RWPE1 (cell line): ENCODE results near the gene SRSF12.

Experiments used
- CTCF ChIA-PET: fragments of 350-600 bp; sonication (Branson Sonifier 250); formaldehyde crosslinking; extraction: SDS; loops from one replicate; lab custom pipeline; 2021; lab: Yijun Ruan, JAX
- POLR2A ChIA-PET: fragments of 400-600 bp; formaldehyde crosslinking; extraction: SDS; loops from one replicate; lab custom pipeline; 2020; ENCODE audit warnings: antibody characterized with exemption; ENCODE audit not compliant: low non-redundant PET; lab: Yijun Ruan, JAX
- DNase-seq: peaks from one replicate; pipeline ENCODE4 v3.0.0; 2012; ENCODE audit warnings: low spot score
- H3K27ac ChIP-seq: fragments of 450-650 bp; 2 replicates; pipeline ENCODE4 v1.5.1; 2017
- TF ChIP-seq, protein P1 (sequence below): fragments of 450-650 bp; conservative IDR thresholded peaks from 2 replicates; pipeline ENCODE4 v1.5.1; 2017; ENCODE audit warnings: low read depth, mild to moderate bottlenecking

The SRSF12 gene

DNA sequence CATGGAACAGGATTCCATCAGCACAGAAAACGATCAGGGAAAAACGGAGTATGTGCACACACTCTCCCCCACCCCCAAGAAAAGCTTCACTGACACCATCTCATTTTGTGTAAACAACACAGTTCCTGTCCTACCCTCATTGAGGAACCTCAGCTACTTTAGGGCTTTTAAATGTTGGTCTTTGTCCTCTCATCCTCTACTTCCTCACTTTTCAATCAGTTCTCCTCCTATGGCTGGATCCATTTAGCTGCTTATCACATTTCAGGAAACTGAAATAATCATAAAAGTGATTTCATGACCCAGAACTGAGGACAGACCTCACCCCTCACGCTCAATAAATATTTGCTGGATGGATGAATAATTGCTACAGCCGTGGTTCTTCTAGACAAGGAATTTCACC, 70.4 kb downstream of the SRSF12 start:
- TF ChIP-seq, protein P1, sequence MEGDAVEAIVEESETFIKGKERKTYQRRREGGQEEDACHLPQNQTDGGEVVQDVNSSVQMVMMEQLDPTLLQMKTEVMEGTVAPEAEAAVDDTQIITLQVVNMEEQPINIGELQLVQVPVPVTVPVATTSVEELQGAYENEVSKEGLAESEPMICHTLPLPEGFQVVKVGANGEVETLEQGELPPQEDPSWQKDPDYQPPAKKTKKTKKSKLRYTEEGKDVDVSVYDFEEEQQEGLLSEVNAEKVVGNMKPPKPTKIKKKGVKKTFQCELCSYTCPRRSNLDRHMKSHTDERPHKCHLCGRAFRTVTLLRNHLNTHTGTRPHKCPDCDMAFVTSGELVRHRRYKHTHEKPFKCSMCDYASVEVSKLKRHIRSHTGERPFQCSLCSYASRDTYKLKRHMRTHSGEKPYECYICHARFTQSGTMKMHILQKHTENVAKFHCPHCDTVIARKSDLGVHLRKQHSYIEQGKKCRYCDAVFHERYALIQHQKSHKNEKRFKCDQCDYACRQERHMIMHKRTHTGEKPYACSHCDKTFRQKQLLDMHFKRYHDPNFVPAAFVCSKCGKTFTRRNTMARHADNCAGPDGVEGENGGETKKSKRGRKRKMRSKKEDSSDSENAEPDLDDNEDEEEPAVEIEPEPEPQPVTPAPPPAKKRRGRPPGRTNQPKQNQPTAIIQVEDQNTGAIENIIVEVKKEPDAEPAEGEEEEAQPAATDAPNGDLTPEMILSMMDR, result no peak
- DNase-seq, result no peak
- ChIA-PET CTCF (interaction anchor here (0.8 kb wide), 1 partner anchor 30 kb away, joined by 3 read pairs; no protein-coding TSS in a partner anchor), POLR2A (no interaction called here)
- no peak overlapping the region for H3K27ac ChIP-seq
